ENCODE measurements around the gene ADGRA1.

Gene ADGRA1

DNA sequence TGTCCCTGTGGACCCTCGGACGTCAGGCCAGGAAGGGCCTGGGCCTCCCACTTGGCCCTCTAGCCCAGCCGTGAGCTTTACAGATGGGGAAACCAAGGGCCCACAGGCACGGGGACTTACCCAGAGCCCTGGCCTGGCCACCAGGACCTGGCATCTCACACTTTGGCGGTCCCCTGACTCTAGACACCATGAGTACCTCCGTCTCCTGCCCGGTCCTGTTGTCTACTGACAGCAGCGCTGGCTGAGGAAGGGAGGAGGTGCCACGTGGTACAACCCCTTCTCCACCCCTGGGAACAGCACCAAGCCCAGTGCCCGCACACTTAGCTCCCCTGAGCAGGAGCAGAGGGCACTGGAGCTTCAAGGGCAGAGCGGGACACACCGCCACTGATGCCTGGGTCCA, 26.1 kb downstream of the ADGRA1 start:
- no peak for DNase-seq

DNA sequence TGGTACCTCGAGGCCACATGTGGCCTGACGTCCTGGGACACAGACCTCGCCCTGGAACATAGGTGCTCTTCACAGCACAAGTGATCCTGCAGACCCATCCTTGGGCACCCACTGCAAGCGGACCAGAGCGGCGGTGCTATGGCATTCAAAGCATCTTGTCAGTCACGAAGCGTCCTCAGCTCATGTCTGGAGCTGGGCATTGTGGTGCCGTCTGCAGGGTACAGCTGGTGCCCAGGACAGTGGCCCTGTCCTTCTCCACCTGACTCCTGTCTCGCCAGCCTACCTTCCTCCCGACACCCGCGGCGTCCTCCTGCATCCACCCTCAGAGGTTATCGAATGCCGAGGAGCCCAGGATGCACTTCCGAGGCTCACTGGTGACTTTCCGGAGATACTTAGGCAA, 26.5 kb downstream of the ADGRA1 start:
- DNase-seq, result no peak

DNA sequence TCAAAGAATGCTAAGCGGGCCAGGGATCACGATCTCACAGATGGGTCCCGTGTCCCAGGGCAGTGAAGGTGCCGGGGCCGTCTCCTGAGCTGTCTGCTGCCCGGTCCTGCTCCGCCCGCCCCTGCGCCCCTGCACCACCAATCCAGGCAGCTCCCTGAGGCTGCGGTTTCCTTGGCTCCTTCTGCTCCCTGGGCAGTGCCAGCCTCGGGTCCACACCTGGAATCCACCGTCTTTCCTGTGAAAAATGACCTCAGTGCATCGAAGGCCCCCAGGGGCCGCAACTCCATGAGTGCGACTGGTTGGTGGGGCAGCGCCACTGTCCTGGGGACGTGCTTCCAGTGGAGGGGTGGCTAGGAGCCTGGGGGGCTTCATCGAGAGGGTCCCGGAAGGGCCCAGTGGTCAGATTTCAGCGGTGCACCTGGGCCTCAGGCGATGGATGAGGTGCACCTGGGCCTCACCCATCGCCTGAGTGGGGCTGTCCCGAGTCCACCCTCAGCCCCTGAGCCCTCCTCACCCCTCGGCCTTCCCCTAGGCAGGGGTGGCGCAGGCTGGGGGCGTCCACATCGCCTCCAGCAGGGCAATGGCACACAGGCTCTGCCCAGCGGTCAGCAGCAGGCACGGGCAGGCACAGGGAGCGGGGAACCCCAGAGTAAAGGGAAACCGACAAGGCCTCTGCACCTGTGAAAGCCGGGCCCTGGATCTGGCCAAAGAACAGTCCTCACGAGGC, 27.2 kb downstream of the ADGRA1 start:
- DNase-seq, result no peak

DNA sequence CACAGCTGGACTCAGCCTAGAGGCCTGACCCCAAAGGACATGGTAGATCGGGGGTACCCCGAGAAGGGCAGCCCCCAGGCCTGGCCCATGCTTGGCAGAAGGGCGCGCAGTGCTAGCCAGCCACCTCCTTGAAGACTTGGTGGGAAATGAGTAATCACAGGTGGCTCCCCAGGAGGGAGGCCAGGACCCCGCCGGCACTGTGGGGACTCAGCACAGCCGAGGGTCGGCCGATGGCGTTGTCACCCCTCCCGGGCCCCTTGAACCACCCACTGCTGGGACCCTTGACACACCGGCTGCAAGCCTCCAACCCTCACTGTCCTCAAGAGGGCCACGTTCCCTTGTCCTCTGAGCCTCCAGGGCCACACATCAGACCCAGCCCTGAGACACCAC, 27.7 kb downstream of the ADGRA1 start:
- no peak for DNase-seq

DNA sequence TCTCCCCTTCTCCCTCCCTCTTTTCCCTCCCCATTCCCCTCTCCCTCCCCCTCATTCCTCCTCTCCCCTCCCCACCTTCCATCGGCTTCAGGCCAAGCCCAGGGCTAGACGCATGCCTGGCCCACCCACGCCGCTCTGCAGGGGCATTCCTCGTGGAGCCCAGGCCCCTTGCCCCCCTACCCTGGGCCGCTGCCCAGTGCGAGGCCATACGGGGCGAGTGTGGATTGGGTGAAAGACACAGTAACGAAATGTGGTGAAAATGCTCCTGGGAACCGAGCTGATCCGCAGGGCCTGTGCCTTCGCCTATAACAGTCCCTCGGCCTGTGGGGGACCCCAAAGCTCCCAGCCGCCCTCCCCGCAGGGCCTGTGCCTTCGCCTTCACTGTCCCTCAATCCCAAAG, 28.3 kb downstream of the ADGRA1 start:
- no peak for DNase-seq

DNA sequence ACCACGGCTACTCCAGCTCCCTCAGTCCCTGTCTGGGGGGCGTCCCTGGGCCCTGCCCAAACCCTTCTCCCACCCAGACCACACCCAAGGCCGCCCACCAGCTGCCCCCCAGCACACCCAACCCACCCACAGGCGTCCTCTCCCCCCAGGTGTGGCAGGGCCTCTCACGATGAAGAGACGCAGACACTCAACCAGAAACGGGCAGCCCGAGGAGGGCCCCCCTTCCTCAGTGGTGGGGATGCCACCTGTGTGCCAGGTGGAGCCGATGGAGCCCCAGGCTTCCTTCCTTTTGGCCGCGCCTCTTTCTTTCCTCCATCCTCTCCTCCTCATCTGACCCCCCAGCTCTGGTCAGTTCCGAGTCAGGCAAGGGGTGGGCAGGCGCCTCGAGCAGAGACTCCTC, 28.7 kb downstream of the ADGRA1 start:
- DNase-seq, result no peak

DNA sequence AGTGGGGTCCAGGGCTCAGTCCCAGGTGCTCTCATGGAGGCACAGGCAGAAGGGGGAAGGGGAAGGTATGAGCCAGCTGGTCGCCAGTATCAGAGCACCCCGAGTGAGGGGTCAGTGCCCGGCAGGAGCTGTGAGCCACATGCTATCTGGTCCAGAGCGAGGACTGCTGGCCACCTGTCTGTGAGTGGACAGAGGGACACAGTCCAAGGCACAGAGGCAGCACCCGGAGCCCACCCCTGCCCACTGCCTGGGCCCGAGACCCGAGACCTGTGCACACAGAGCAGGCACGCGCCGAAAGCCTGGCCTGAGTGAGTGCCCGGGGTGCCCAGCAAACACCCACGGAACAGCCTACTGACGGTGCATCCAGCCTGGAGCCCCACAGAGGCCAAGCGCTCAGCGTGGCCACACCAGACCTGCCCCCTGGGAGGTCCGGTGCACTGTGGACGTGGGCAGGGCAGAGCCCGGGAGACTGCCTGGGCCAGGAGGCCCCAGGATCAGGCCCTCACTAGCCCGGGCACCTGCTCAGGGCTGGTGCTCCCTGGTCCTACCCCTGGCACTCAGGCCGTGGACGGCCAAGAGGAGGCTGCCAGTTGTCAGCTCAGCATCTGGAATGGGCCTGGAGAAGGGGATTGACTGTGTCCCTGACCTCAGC, 29.4 kb downstream of the ADGRA1 start:
- no peak for DNase-seq

DNA sequence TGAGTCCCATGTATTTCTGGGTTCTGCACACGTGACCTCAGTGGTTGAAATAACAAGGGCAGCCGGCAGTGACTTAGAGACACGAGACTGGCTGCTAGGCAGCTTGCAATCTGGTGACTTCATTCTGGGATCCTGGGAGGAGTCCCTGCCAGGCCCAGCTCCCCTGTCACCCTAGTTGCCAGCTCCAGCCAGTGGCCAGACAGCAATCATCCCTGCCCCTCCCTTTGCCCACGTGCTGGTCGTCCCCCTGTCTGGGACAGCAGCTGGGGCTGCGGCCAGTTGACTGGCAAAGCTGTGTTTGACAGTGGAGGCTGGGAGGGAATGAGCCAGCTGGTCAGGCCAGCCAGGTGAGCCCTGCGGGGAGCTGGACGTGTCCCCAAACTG, 30.0 kb downstream of the ADGRA1 start:
- DNase-seq, result no peak

DNA sequence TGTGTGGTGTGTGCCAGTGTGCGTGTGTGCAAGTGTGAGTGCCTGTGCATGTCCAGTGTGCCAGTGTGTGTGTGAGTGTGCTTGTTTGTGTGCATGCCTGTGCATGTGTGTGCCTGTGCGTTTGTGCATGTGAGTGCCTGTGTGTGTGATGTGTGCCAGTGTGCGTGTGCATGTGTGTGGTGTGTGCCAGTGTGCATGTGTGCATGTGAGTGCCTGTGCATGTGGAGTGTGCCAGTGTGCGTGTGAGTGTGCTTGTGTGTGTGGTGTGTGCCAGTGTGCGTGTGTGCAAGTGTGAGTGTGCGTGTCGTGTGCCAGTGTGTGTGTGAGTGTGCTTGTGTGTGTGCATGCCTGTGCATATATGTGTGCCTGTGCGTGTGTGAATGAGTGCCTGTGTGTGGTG, 33.8 kb downstream of the ADGRA1 start:
- no peak for DNase-seq

DNA sequence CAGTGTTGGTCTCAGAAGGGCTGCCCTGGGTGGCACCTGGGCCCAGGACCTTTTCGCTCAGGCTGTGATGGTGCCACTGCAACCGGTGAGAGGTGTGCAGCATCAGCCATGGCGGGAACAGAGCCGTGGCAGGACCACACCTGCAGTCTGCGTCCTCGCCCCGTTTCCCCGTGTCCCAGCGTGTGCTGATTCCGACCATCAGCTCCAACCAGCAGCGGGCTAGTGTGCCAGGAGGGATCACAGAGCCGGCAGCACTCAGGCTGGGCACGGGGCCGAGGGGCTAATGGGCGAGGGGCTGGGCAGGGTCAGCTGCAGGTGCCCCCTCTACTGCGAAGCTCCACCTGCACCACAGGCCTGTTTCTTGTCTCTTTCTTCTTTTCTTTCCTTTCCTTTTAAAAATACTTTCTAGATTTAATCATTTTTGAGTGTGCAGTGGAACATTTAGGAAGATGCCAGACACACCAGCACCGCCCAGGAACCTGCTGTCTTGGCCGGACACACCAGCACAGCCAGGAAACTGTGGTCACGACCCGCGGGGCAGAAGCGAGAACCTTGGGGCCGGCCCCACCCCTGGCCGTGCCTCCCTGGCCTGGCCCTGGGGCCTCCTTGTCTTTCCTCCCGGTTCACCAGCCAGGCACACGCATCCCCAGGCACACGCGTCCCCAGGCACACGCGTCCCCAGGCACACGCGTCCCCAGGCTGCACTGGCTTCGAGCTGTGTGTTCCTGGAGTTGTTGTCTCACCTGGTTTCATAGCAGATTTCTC, 34.6 kb downstream of the ADGRA1 start:
- no peak for DNase-seq

DNA sequence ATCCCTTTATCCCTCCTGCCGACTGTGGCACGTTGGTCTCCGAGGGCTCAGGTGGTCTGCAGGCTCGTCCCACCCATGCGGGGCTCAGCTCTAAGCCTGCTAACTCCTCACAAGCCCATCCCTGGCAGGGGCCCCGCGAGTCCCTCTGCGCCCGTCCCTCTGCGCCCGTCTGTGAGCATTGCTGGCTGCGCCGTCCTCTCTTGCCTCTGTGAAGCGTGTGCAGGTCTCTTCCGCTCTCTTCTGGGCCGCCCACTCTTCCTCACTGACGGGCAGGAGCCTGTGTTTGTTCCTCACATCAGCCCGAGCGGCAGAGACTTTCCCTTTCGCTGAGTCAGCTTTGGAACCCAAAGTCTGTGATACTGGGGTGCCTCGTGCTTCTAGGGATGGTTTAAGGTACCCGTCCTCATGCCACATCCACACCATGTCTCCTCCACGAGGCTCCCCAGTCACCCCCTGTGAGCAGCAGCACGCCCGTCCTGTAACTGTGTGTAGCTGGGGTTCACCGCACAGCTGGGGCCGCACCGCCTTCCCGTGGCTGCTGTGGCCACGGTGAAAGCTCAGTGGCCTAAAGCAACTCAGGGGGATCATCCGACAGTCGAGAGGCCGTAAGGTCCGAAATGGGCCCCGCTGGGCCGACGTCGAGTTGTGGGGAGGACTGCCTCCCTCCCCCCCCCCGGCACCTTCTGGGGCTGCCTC, 35.5 kb downstream of the ADGRA1 start:
- no peak for DNase-seq

DNA sequence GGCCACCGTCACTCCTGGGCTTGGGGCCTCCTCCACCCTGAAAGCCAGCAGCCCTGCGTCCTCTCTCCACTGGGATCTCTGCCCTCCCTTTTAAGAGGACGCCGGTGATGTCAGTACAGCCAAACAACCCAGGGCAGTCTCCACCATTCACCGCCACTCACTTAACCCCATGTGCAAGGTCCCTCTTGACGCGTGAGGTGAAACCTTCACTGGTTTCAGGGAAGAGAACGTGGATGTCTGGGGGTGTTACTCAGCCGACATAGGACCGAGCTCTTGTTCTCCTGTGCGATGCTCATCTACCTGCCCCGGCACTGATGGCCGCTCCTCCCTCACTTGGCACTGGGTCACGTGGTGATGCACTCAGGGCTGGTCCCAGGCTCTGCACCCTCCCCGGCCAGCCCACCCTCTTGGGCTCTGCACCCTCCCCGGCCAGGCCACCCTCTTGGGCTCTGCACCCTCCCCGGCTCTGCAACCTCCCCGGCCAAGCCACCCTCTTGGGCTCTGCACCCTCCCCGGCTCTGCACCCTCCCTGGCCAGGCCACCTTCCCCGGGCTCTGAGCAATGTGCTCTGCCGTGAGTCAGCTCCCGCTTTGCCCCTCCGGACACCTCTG, 36.1 kb downstream of the ADGRA1 start:
- no peak for DNase-seq

DNA sequence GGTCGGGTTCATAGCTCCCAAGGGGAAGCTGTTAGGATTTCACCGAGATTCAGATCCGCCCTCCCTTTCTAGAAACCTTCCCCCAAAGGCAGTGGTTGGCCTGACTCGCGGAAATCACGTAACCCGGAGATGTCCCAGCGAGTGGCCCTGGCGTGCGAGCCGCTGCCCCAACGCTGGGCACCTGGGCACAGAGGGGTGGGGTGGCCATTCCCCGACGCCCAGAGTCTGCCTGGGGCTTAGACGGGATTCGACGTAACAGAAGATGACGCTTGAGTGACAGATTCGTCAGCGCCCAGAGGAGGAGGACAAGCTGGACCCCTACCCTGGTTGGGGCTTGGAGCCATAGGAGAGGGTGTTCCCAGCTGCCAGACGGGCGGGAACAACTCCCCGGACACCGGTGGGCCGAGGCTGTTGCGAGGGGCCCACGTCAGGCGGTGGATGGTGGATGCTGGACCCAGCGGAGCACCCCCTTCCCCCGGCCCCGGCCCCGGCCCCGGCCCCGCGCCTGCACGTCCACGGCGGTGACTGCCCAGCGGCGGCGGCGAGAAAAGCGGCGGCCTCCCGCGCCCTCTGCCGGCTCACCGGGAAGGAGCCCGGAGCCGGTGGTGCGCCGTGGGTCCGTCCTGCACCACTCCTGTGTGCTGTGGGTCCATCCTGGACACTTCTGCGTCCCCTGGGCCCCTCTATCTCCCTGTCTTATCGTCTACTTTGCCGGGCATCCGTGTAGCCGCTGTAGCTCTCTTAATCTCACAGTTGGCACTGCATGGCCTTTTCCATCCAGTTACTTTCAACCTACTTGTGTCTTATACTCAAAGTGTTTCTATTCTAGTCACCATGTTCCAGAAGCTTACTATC, 36.9 kb downstream of the ADGRA1 start:
- DNase-seq, result no peak

DNA sequence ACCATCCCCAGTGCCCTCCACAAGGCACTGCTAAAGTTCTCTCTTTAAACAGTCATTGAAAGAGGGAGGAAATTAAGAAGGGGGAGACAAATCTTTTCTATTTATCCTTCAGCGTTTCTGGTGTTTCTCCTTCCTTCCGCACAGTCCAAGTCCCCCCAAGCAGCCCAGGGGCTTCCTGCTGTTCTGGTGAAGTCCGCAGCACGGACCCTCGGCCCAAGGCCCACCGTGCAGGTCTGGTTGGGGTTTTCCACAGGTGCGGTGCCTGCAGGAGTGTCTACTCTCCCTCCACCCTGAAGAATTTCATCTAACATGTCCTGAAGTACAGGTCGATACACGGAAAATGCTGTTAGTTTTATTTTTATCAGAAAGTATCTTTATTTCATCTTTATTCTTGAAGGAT, 38.2 kb downstream of the ADGRA1 start:
- no peak for DNase-seq

DNA sequence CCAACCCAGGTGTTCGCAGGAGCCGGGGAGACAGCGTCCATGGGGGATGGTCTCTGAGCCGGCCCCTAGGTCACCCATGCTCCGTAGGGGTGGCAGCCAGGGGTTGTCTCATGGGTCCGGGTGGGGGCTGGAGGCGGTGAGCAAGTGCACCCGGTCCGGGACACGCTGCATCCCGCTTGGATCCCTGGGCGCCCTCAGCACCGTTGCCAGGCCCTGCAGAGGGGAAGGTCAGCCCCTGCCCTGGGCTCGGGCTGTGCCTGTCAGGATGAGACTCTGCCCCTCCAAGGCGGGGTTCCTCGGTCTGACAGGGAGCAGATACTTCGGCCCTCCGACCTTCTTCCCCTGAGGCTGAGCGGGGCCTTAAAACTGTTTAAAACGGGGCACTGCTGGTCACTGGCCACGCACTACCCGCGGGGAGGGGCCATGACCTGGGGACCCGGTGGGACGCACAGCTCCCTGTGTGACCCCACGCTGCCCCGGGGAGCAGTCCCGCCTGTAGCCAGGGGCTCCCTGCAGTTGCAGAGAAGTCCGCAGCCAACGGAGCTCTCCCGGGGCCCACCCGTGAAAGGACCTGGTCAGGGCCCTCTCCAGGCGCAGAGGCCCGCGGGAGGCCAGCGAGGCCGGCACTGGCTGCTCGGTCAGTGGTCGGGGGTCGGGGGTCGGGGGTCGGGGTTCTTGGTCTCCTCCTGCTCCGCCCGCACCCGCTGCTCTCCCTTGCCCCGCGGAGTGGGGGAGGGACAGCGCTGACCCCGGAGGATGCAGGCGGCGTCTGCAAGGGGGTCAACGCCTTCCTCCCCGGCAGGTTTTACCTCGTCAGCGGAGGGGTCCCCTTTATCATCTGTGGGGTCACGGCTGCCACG, 38.9 kb downstream of the ADGRA1 start:
- DNase-seq, result no peak

DNA sequence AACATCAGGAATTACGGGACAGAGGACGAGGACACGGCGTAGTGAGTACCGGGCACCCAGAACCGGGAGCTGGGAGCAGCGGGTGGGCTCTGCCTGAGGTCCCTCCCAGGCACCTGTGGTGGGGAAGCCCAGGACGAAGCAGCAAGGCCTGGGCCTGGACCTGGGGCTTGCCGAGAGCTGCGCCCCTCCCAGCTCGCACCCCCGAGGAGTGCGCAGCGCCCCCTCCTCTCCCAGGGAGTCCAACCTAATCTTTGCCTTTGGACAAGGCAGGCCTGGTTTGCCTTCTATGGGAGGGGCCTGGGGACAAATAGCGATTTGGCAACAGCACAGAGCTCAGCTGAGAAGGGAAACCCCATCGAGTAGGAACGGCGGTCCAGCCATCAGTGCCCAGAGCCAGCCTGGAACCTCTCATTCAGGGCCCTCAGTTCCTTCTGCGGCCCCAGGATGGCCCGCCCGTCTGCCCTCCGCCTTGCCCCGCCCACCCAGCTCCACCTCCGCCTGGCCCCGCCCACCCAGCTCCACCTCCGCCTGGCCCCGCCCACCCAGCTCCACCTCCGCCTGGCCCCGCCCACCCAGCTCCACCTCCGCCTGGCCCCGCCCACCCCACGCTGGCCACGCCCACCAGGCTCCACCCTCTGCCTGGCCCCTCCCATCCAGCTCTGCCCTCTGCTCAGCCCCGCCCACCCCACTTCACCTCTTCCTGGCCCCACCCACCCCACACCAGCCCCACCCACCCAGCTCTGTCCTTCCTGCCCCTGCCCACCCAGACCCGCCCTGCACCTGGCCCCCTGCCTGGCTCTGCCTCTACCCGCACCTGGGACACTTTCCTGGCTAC, 39.8 kb downstream of the ADGRA1 start:
- no peak for DNase-seq

DNA sequence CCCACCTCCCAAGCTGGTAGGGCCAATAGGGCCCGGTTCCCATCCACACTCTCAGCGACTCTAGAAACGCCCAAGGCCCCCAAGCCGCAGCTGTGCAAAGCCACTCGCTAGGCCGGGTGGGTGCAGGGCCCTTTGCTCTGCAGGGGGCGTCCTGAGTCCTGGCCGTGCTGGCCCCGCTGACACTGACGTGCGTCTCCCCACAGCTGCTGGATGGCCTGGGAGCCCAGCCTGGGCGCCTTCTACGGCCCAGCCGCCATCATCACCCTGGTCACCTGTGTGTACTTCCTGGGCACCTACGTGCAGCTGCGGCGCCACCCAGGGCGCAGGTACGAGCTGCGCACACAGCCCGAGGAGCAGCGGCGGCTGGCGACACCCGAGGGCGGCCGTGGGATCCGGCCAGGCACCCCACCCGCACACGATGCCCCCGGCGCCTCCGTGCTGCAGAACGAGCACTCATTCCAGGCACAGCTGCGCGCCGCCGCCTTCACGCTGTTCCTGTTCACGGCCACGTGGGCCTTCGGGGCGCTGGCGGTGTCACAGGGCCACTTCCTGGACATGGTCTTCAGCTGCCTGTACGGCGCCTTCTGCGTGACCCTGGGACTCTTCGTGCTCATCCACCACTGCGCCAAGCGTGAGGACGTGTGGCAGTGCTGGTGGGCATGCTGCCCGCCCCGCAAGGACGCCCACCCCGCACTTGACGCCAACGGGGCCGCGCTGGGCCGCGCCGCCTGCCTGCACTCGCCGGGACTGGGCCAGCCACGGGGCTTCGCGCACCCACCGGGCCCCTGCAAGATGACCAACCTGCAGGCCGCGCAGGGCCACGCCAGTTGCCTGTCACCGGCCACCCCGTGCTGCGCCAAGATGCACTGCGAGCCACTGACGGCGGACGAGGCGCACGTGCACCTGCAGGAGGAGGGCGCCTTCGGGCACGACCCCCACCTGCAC, 40.7 kb downstream of the ADGRA1 start:
- DNase-seq, result no peak

DNA sequence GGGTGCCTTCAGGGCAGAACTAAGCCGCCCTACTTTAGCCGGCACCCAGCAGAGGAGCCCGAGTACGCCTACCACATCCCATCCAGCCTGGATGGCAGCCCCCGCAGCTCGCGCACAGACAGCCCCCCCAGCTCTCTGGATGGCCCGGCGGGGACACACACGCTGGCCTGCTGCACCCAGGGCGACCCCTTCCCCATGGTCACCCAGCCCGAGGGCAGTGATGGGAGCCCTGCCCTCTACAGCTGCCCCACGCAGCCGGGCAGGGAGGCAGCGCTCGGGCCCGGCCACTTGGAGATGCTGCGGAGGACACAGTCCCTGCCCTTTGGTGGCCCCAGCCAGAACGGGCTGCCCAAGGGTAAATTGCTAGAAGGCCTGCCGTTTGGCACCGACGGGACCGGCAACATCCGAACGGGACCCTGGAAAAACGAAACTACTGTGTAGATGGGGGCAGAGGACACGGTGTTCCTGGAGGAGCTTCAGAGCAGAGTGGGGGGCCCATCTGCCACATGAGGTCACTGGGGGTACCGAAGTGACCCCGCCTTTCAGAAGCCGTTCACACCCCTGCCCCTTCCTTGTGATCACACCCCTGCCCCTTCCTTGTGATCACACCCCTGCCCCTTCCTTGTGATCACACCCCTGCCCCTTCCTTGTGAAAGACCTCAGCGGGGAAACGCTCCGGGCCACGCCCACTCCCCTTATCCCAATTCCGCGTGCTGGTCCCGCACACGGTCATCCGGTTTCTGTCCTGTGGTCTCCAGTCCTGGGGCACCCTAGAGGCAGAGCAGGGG, 41.5 kb downstream of the ADGRA1 start:
- no peak for DNase-seq
